Endothelial cell of umbilical vein (primary cell): ENCODE results near the gene TGDS. TPM values are rescaled to one million over a fixed set of nuclear protein-coding genes. Genes with fewer than 3 reads are reported as not detected.

Source experiments
- BruUV-seq: library from RNA; stranded (reverse); fragments of 400-500 nt; replicated peaks from 2 replicates; lab custom pipeline; 2021; lab: Mats Ljungman, UMichigan
- CTCF ChIA-PET: fragments of 300-600, 350-600 bp; sonication (Branson Sonifier 250); formaldehyde crosslinking; loops from one replicate; lab custom pipeline; 2021; ENCODE audit warnings: antibody characterized with exemption, inconsistent platforms; lab: Charles Lee
- POLR2A ChIA-PET: fragments of 300-600, 350-600 bp; sonication (Branson Sonifier 250); formaldehyde crosslinking; loops from one replicate; lab custom pipeline; 2021; ENCODE audit warnings: antibody characterized with exemption, inconsistent platforms; lab: Charles Lee
- DNase-seq: peaks from one replicate; pipeline ENCODE4 v3.0.0-alpha.2; 2011; ENCODE audit warnings: low read depth, low spot score
- FAIRE-seq: peaks from 2 replicates; lab custom pipeline; 2011; peaks lifted over from hg19 to GRCh38; lab: Jason Lieb, UNC
- H2AFZ ChIP-seq: 2 replicates; pipeline ENCODE4 v1.6.0; 2012; ENCODE audit warnings: low read depth, low read length, control low read depth, inconsistent platforms
- H3K27ac ChIP-seq: 2 replicates; pipeline ENCODE4 v1.5.1; 2011; ENCODE audit warnings: low read depth, mild to moderate bottlenecking, control low read depth, low read length, moderate library complexity; ENCODE audit not compliant: insufficient read depth
- H3K27me3 ChIP-seq, 2 experiments: 2 replicates each; pipeline versions ENCODE4 v1.6.0 to v1.6.1; 2011; ENCODE audit warnings: low read length in 2 of 2, mixed read lengths in 1 of 2; ENCODE audit not compliant: control insufficient read depth in 2 of 2, insufficient read depth in 2 of 2
- H3K36me3 ChIP-seq, 2 experiments: 2 replicates in 1 of 2; 3 replicates in 1 of 2; pipeline ENCODE4 v1.5.1; 2011; ENCODE audit warnings: low read length in 2 of 2, mild to moderate bottlenecking in 1 of 2, moderate library complexity in 1 of 2; ENCODE audit not compliant: control insufficient read depth in 2 of 2, insufficient read depth in 2 of 2; ENCODE audit errors: extremely low read depth in 1 of 2
- H3K4me1 ChIP-seq: 3 replicates; pipeline ENCODE4 v1.5.1; 2011; ENCODE audit warnings: mild to moderate bottlenecking, low read length; ENCODE audit not compliant: control insufficient read depth, insufficient read depth; ENCODE audit errors: extremely low read depth
- H3K4me2 ChIP-seq: 2 replicates; pipeline ENCODE4 v1.6.1; 2011; ENCODE audit warnings: low read length, control low read depth, mixed read lengths; ENCODE audit not compliant: insufficient read depth
- H3K4me3 ChIP-seq, 3 experiments: fragments of 200-600 bp in 1 of 3; sonication (generic), shearing (Covaris generic) in 1 of 3; replicated peaks in 1 of 3; 2 replicates each; pipeline ENCODE4 v1.5.1; 2011 to 2016; ENCODE audit warnings: control low read depth in 3 of 3, low read length in 3 of 3, mild to moderate bottlenecking in 2 of 3, inconsistent platforms in 1 of 3, low read depth in 1 of 3, moderate library complexity in 1 of 3; ENCODE audit not compliant: insufficient read depth in 1 of 3
- H3K79me2 ChIP-seq: 2 replicates; pipeline ENCODE4 v1.6.0; 2012; ENCODE audit warnings: low read length, inconsistent platforms; ENCODE audit not compliant: control insufficient read depth, insufficient read depth
- H3K9ac ChIP-seq: replicated peaks from 2 replicates; pipeline ENCODE3; 2011; ENCODE audit warnings: low read length, control low read depth; ENCODE audit not compliant: insufficient read depth; ENCODE audit errors: extremely low read depth
- H3K9me1 ChIP-seq: replicated peaks from 3 replicates; pipeline ENCODE4 v1.6.0; 2011; ENCODE audit warnings: mild to moderate bottlenecking, low read length; ENCODE audit not compliant: control insufficient read depth, insufficient read depth; ENCODE audit errors: extremely low read depth
- H3K9me3 ChIP-seq: replicated peaks from 2 replicates; pipeline ENCODE4 v1.5.1; 2012; ENCODE audit warnings: low read length, inconsistent platforms; ENCODE audit not compliant: control insufficient read depth, insufficient read depth
- H4K20me1 ChIP-seq: replicated peaks from 2 replicates; pipeline ENCODE3; 2011; ENCODE audit warnings: mild to moderate bottlenecking, low read length; ENCODE audit not compliant: control insufficient read depth, insufficient read depth; ENCODE audit errors: extremely low read depth
- EZH2 ChIP-seq: IDR thresholded peaks from 2 replicates; pipeline ENCODE4 v1.6.1; 2012; ENCODE audit warnings: borderline replicate concordance, low read depth, mild to moderate bottlenecking, moderate library complexity, low read length, inconsistent platforms; ENCODE audit not compliant: severe bottlenecking
- POLR2A ChIP-seq: IDR thresholded peaks from 2 replicates; pipeline ENCODE4 v1.6.1; 2012; ENCODE audit warnings: low read depth, mild to moderate bottlenecking, control low read depth, low read length
- POLR2AphosphoS5 ChIP-seq: IDR thresholded peaks from 2 replicates; pipeline ENCODE4 v1.6.1; 2012; ENCODE audit warnings: low read depth, mild to moderate bottlenecking, control low read depth, low read length, moderate library complexity; ENCODE audit not compliant: insufficient read depth
- dilution Hi-C: fragments of 300-500 bp; cut with MboI; formaldehyde crosslinking; loops from one replicate; pipeline ENCODE4 v1.15.0; 2019; ENCODE audit warnings: low sequenced_read_pairs; ENCODE audit not compliant: extremely low pct_ligation_motif_present
- intact Hi-C: fragments of 100-400 bp; cut with micrococcal nuclease; formaldehyde crosslinking; loops from one replicate; pipeline ENCODE4 v1.10.0; 2022
- polyA plus RNA-seq, 4 experiments: library from polyadenylated mRNA; depleted of rRNA in 3 of 4; stranded (reverse) in 3 of 4; unstranded in 1 of 4; fragments of >200 nt; gene quantifications; 2 replicates each; pipeline versions ENCODE4 v1.2.1 to v1.2.3, GENCODE V29; 2011 to 2012; ENCODE audit warnings: missing spikeins in 1 of 4
- total RNA-seq: library from RNA; stranded (reverse); gene quantifications from 2 replicates; pipeline ENCODE4 v1.2.3, GENCODE V29; 2021
- TF ChIP-seq, protein P1 (sequence below), 2 donors: IDR thresholded peaks; 1 replicate in 1 of 2; 2 replicates in 1 of 2; pipeline ENCODE4 v1.5.1; 2011; ENCODE audit warnings: low read length in 2 of 2, mild to moderate bottlenecking in 2 of 2, moderate library complexity in 2 of 2, control low read depth in 1 of 2, inconsistent platforms in 1 of 2, low read depth in 1 of 2; ENCODE audit not compliant: insufficient read depth in 1 of 2; ENCODE audit errors: extremely low read depth in 1 of 2
- TF ChIP-seq, protein P2 (sequence below): IDR thresholded peaks from 2 replicates; pipeline ENCODE4 v1.6.1; 2011; ENCODE audit not compliant: insufficient read depth, insufficient read length

Gene TGDS
- total and polyA plus RNA-seq, 2 donors (not counting 3 experiments of a cell fraction or from before 2014, with no cell fraction given), result 7.3 to 9.3 TPM

DNA sequence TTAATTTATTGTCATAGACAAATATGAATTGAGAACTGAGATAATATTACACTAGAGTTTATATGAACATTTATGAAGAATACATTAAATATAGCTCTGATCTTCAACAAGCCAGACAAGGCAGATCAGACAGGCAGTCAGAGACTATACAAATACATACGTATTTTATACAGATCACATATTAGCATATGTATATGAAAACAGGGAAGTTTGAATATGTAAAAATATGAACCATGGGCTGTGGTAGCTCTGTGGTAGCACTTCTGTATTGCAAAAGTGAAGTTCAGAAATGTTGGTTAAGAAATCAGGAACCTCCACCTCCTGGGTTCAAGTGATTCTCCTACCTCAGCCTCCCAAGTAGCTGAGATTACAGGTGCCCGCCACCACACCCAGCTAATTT, 26.4 kb upstream of the TGDS start:
- Histone ChIP-seq H3K27ac (no peak overlapping the region), H3K9me1 (no peaks in the 10 kb centered on the region), H3K79me2 (no peaks in the 10 kb centered on the region), H3K4me1 (no peaks in the 10 kb centered on the region), H4K20me1 (no peaks in the 10 kb centered on the region), H3K36me3 (peaks cover 3 to 9% of the 10 kb centered on the region in 2 experiments), H3K9ac (no peak overlapping the region), H3K27me3 (no peaks in the 10 kb centered on the region), H3K9me3 (no peaks in the 10 kb centered on the region), H3K4me2 (no peak overlapping the region), H3K4me3 (no peak overlapping the region), H2AFZ (no peak overlapping the region)
- no peak for FAIRE-seq
- no TSS peak for BruUV-seq
- CTCF ChIA-PET, result interaction anchor here (0.8 to 9.5 kb wide), 3 partner anchors 186 to 1212 kb away, joined by 3 to 415 read pairs (median 8); no protein-coding TSS in a partner anchor
- TF ChIP-seq POLR2AphosphoS5, result no peak
- dilution Hi-C loops, result no loop called here
- intact Hi-C loops, result no loop called here
- POLR2A ChIA-PET, result no interaction called here
- no peak for DNase-seq

DNA sequence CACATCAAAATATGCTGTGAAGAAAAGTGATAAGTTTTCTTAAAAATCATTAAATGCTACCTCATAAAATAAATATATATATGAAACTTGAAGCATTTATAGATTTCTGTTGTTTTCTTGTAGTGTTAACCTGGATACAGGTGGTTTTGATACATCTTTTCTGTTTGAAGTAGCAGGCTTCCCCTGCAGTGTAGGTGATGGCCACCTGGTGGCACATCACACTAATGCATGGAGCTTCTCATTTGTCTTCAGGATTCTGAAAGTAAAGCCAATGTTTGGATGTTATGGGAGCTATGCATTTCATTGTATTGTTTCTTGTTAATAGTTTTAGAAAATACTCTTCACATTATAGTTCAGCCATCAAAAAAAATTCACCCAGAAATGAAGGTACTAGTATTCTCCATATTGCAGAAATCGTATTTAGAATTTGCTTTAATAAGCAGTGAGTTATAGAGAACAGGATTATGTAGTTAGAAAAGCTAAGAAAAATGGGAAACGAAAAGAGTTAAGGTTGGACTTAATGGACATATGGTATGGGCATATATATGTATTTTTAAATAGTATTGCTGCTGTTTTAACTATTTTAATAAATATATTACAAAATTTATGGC, 24.4 kb upstream of the TGDS start:
- H3K4me3 ChIP-seq, result no peak overlapping the region
- no TSS peak for BruUV-seq
- dilution Hi-C loops, result no loop called here
- POLR2A ChIA-PET, result no interaction called here
- CTCF ChIA-PET, result interaction anchor here (0.5 to 9.5 kb wide), 26 partner anchors 10 to 1214 kb away, joined by 3 to 415 read pairs (median 4); partner anchors contain the start of gene TGDS
- peak; percentile 52 for DNase-seq
- no peaks in the 10 kb centered on the region for H4K20me1 ChIP-seq
- TF ChIP-seq POLR2A, result no peak
- TF ChIP-seq, protein P1, sequence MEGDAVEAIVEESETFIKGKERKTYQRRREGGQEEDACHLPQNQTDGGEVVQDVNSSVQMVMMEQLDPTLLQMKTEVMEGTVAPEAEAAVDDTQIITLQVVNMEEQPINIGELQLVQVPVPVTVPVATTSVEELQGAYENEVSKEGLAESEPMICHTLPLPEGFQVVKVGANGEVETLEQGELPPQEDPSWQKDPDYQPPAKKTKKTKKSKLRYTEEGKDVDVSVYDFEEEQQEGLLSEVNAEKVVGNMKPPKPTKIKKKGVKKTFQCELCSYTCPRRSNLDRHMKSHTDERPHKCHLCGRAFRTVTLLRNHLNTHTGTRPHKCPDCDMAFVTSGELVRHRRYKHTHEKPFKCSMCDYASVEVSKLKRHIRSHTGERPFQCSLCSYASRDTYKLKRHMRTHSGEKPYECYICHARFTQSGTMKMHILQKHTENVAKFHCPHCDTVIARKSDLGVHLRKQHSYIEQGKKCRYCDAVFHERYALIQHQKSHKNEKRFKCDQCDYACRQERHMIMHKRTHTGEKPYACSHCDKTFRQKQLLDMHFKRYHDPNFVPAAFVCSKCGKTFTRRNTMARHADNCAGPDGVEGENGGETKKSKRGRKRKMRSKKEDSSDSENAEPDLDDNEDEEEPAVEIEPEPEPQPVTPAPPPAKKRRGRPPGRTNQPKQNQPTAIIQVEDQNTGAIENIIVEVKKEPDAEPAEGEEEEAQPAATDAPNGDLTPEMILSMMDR (IDR thresholded peaks at IDR 0.05; ENCODE audit: extremely low read depth in 1 of 2, insufficient read depth in 1 of 2, low read depth in 1 of 2, low read length in 2 of 2), result peak; percentile 62 to 68
- TF ChIP-seq, protein P2, sequence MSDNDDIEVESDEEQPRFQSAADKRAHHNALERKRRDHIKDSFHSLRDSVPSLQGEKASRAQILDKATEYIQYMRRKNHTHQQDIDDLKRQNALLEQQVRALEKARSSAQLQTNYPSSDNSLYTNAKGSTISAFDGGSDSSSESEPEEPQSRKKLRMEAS, result no peak
- no peak for TF ChIP-seq POLR2AphosphoS5
- TF ChIP-seq EZH2, result no peak
- H3K36me3 ChIP-seq, result peaks cover 3 to 6% of the 10 kb centered on the region in 2 experiments
- H3K4me1 ChIP-seq, result peaks cover 6% of the 10 kb centered on the region
- intact Hi-C loops, result loop anchor here (1.0 to 2.0 kb wide), 3 partner anchors 91 to 782 kb away; no protein-coding TSS in a partner anchor
- H3K9me3 ChIP-seq, result no peaks in the 10 kb centered on the region
- H3K27me3 ChIP-seq, result no peaks in the 10 kb centered on the region
- H2AFZ ChIP-seq, result no peak overlapping the region
- no peak overlapping the region for H3K9ac ChIP-seq
- no peak overlapping the region for H3K4me2 ChIP-seq
- no peak for FAIRE-seq
- no peaks in the 10 kb centered on the region for H3K9me1 ChIP-seq
- H3K79me2 ChIP-seq, result no peaks in the 10 kb centered on the region
- H3K27ac ChIP-seq, result no peak overlapping the region
